HG03457 (cell line): Measurements from ENCODE around the gene PPP1R15A.
"Not testable (repeated sequence)": the region's sequence is repeated elsewhere in the genome, so short reads cannot be mapped to it uniquely, and the experiment has no call there.

Experiments
- ATAC-seq: cut with Tn5 transposase; IDR thresholded peaks from one replicate; pipeline ENCODE4 v1.9.1; 2021; ENCODE audit warnings: moderate number of reproducible peaks; ENCODE audit not compliant: unreplicated experiment

PPP1R15A gene

GRCh38 chr19:48858984-48859710 is 13.1 kb upstream of the PPP1R15A start:
- ATAC-seq, result no peak

DNA sequence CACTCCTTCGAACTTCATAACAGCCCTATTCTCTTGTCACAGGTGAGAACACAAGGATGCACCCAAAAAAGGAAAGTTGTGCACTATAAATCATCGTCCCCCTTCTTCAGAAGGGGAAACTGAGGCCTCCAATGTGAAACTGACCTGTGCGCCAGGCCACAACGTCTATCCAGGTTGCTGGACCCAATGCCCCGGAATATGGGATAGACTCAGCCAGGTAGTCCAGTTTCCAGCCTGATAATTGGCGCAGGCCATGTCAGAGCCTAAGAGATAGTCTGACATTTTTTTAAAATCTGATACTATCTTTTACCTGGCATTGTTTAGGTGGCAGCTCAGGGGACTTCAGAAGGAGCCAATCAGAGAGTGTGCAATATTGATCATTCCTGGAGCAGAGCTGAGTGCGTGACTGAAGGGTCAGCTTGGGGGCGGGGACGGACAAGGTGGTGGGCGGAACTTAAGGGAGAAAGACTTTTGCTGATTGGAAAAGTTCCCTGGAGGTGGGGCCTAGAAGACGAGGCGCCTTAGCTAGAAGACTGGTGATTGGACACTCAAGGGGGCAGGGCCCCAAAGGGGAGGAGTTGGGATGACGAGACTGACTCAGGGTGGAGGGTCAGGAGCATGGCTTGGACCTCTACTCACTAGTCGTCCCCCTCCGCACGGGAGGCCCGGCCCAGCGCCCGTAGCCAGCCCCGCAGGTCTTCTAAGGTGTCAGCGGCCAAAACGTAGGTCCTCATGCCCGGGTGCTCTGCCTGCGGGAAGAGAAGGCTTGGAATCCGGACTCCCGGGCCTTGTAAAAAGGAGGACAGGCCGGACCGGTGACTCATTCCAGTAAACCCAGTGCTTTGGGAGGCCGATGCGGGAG is 12.3 kb upstream of the PPP1R15A start:
- ATAC-seq, result no peak

DNA sequence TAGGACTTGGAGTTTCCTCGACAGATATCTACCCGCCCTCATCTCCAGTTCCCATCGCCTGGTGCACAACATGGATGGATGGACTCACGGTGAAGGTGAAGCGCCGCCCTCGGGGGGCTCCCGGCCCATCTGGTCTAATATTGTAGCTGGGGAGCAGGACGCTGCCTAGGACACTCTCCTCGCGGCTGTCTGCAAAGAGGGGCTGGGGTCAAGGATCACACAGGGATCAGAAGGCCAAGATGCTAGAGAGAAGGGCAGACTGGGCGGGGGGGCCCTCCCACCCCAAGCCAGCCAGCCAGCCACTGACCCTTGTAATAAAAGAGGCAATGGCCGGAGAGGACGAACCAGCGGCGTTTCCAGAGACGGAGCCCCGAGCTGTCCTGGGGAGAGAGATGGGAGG is 10.9 kb upstream of the PPP1R15A start:
- ATAC-seq, result no peak

DNA sequence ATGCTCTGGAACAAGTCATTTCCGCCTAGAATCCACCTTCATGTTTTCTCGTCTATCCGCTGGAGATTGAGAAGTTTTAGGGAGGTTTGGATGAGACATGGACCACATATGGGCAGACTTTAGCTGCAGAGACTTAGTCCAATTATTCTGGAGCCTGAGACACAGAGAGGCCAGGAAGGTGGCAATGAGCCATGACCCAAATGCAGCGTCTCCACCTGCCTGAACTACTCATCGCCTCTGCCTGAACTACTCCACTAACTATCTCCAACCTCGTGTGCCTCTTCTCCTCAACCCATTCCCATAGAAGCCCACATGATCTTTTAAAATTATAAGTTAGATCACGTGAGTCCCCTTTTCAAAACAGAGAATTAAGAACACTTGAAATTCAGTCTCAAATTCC is 9.4 kb upstream of the PPP1R15A start:
- no peak for ATAC-seq

DNA sequence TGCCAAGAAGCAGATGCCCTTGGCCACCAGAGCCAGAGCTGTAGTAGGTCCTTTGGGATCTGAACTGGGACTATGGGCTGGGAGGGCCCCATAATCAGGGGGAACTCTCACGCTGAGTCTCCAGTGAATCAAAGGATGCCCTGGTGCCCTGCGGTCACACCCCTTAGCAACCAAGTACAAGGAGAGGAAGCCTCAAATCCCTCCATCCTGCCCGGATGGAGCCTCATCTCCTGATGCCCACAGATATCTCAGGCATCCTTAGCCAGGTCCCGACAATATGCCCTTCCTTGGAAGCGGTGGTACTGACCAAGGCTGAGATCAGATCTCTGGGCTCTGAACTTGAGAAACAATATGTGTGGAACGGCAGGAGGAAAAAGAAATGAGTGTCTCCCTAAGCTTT is 5.5 kb upstream of the PPP1R15A start:
- no peak for ATAC-seq

DNA sequence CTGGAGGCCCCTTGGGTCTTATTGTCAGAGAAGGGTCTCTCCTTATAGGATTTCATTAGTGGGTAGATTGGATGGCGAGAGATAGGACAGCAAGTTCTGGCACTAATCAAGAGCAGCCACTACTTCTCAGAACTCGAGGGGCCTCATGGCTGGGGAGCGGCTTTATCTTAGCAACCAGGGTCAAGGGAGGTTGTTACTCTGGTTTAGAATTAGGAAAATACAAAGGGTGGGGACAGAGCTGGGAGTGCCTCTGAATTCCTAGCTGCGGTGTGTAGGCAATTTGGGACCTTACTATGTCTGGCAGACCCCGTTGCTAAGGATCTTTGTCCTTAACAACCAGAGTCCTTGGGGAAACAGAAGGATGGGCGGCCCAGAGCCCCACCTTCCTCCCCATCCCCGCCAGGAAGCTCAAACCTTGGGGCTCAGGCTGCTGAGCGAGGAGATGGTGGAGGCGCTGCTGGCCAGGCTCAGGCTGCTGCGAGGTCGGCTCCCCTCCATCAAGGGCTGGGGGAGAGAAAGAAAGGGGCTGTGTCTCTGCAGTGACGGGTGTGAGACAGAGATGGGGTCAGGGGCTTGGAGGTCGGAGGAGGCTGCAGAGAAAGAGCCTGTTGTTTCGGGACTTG is 5.0 kb upstream of the PPP1R15A start:
- ATAC-seq, result no peak

- ATAC-seq, result no peak
Observed at GRCh38 chr19:48867746-48868113, 4.5 kb upstream of the PPP1R15A start.

GRCh38 chr19:48868114-48868886 is 3.9 kb upstream of the PPP1R15A start, which contains the start of gene PLEKHA4:
TSS of gene PLEKHA4 (minus strand) at chr19:48868617. CDS start at chr19:48867620, 997 bp downstream.
- no peak for ATAC-seq

DNA sequence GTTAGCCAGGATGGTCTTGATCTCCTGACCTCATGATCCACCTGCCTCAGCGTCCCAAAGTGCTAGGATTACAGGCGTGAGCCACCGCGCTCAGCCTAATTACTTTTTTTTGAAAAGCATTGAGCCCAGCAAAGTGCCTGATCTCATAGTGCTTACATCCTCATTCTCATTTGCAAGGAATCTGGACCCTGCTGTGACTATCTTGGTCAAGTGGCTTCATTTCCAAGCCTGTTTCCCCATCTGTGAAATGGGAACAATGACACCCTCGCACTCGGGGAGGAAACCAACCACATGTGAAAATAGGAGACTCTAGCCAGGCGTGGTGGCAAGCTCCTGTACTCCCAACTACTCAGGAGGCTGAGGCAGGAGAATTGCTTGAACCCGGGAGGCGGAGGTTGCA is 2.2 kb upstream of the PPP1R15A start:
- no peak for ATAC-seq

DNA sequence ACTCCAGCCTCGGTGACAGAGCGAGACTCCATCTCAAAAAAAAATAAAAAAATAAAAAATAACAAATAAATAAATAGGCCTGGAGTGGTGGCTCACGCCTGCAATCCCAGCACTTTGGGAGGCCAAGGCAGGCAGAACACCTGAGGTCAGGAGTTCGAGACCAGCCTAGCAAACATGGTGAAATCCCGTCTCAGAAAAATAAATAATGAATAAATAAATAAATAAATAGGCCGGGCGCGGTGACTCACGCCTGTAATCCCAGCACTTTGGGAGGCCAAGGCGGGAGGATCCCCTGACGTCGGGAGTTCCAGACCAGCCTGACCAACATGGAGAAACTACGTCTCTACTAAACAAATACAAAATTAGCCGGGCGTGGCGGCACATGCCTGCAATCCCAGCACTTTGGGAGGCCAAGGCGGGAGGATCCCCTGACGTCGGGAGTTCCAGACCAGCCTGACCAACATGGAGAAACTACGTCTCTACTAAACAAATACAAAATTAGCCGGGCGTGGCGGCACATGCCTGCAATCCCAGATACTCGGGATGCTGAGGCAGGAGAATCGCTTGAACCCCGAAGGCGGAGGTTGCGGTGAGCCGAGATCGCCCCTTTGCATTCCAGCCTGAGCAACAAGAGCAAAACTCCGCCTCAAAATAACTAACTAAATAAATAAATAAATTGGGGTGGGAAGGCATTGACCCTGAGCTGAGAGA is 595 bp upstream of the PPP1R15A start:
- ATAC-seq, result not testable (repeated sequence)

DNA sequence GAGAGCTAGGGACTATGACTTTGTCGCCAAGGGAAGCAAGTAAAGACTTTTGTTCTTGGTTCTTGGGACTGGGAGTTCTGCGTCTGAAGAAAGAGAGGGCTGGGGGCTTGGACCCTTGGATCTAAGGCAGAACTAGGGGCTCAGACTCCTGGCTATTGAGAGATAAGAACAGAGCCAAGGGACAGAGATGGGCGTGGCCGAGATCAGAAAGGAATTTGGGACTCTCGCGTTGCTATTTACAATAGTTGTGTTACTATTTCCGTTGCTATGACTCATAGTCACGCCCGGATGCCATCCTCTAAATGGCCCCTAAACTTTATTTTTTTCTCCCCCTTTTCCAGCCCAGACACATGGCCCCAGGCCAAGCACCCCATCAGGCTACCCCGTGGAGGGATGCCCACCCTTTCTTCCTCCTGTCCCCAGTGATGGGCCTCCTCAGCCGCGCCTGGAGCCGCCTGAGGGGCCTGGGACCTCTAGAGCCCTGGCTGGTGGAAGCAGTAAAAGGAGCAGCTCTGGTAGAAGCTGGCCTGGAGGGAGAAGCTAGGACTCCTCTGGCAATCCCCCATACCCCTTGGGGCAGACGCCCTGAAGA is 759 bp downstream of the PPP1R15A start:
- no peak for ATAC-seq

GRCh38 chr19:48873476-48874302 is 1.5 kb downstream of the PPP1R15A start:
- no peak for ATAC-seq

GRCh38 chr19:48874303-48875135 is 2.3 kb downstream of the PPP1R15A start:
- ATAC-seq, result no peak

DNA sequence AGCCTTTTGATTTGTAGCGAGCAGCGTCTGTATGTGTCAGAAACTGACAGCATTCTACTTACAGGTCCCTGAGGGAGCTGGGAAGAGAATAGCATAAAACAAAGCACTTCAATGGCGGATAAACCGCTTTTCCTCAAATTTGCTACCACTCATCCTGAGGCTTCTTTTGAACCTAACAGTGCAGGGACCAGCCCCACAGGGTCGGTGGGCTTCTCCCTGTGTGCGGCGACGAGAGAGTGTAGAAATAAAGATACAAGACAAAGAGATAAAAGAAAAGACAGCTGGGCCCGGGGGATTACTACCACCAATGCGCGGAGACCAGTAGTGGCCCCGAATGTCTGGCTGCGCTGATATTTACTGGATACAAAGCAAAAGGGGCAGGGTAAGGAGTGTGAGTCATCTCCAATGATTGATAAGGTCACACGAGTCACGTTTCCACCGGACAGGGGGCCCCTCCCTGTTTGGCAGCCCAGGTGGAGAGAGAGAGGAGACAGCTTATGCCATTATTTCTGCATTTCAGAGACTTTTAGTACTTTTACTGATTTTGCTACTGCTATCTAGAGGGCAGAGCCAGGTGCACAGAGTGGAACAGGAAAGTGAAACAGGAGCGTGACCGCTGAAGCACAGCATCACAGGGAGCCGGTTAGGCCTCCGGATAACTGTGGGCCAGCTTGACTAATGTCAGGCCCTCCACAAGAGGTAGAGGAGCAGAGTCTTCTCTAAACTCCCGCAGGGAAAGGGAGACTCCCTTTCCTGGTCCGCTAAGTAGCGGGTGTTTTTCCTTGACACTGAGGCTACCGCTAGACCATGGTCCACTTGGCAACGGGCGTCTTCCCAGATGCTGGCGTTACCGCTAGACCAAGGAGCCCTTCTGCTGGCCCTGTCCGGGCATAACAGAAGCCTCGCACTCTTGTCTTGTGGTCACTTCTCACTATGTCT is 4.1 kb downstream of the PPP1R15A start:
- not testable (repeated sequence) for ATAC-seq

- ATAC-seq, result no peak
Observed at GRCh38 chr19:48877855-48878195, 5.6 kb downstream of the PPP1R15A start.

- ATAC-seq, result no peak
Observed at GRCh38 chr19:48878196-48879024, 6.2 kb downstream of the PPP1R15A start.
